SK-N-SH (cell line): Measurements from ENCODE around the gene PLA2G4E. TPM values are rescaled to one million over a fixed set of nuclear protein-coding genes. Genes with fewer than 3 reads are reported as not detected.

Experiments
- CTCF ChIA-PET: fragments of 300-600, 350-600 bp; formaldehyde crosslinking; extraction: SDS; loops from one replicate; lab custom pipeline; 2021; lab: Yijun Ruan, JAX
- POLR2A ChIA-PET: fragments of 350-600 bp; sonication (Branson Sonifier 250); formaldehyde crosslinking; extraction: SDS; loops from one replicate; lab custom pipeline; 2020; ENCODE audit warnings: antibody characterized with exemption, inconsistent platforms; lab: Yijun Ruan, JAX
- DNase-seq: peaks from one replicate; pipeline ENCODE4 v3.0.0; 2012
- H2AFZ ChIP-seq: fragments of 200-600 bp; sonication (generic); 2 replicates; pipeline ENCODE4 v1.8.1; 2016; ENCODE audit warnings: antibody characterized with exemption, mild to moderate bottlenecking, low read depth
- H3F3A ChIP-seq: fragments of 200-600 bp; sonication (generic); replicated peaks from 2 replicates; pipeline ENCODE3; 2016; ENCODE audit warnings: antibody characterized with exemption, mild to moderate bottlenecking; ENCODE audit not compliant: insufficient read depth
- H3K27ac ChIP-seq, 2 experiments: fragments of 200-500 bp in 1 of 2; fragments of 200-600 bp in 1 of 2; sonication (Bioruptor generic) in 1 of 2; sonication (generic), shearing (Covaris generic) in 1 of 2; 2 replicates each; pipeline versions ENCODE4 v1.5.1 to v1.6.1; 2014 to 2016; ENCODE audit warnings: low read depth in 2 of 2, inconsistent platforms in 1 of 2, low read length in 1 of 2, mild to moderate bottlenecking in 1 of 2, mixed read lengths in 1 of 2
- H3K27me3 ChIP-seq: fragments of 200-600 bp; sonication (generic), shearing (Covaris generic); 2 replicates; pipeline ENCODE4 v1.6.1; 2016; ENCODE audit warnings: mixed run types; ENCODE audit not compliant: insufficient read depth
- H3K36me3 ChIP-seq, 2 experiments: fragments of 200-500 bp in 1 of 2; fragments of 200-600 bp in 1 of 2; sonication (Bioruptor generic) in 1 of 2; sonication (generic) in 1 of 2; replicated peaks in 1 of 2; 2 replicates each; pipeline versions ENCODE3 to v1.5.1; 2014 to 2016; ENCODE audit warnings: low read length in 1 of 2, mild to moderate bottlenecking in 1 of 2; ENCODE audit not compliant: insufficient read depth in 2 of 2, control insufficient read depth in 1 of 2
- H3K4me1 ChIP-seq, 2 experiments: fragments of 200-500 bp in 1 of 2; fragments of 200-600 bp in 1 of 2; sonication (Bioruptor generic) in 1 of 2; sonication (generic), shearing (Covaris generic) in 1 of 2; 2 replicates each; pipeline versions ENCODE4 v1.5.1 to v1.6.1; 2014 to 2016; ENCODE audit warnings: low read depth in 1 of 2, low read length in 1 of 2, mixed run types in 1 of 2; ENCODE audit not compliant: insufficient read depth in 2 of 2, control insufficient read depth in 1 of 2
- H3K4me2 ChIP-seq: fragments of 200-600 bp; sonication (generic), shearing (Covaris generic); 2 replicates; pipeline ENCODE4 v1.6.1; 2017; ENCODE audit warnings: mixed run types
- H3K4me3 ChIP-seq, 2 experiments: fragments of 200-500 bp in 1 of 2; fragments of 200-600 bp in 1 of 2; sonication (Bioruptor generic) in 1 of 2; sonication (generic), shearing (Covaris generic) in 1 of 2; 2 replicates each; pipeline versions ENCODE4 v1.5.1 to v1.8.1; 2014 to 2016; ENCODE audit warnings: low read depth in 2 of 2, inconsistent platforms in 1 of 2, low read length in 1 of 2, mild to moderate bottlenecking in 1 of 2, mixed read lengths in 1 of 2, moderate library complexity in 1 of 2
- H3K79me2 ChIP-seq: fragments of 200-600 bp; sonication (generic); 2 replicates; pipeline ENCODE4 v1.8.1; 2017; ENCODE audit warnings: mild to moderate bottlenecking; ENCODE audit not compliant: insufficient read depth
- H3K9ac ChIP-seq: fragments of 200-600 bp; sonication (generic); 2 replicates; pipeline ENCODE4 v1.6.1; 2017; ENCODE audit warnings: mixed run types
- H3K9me2 ChIP-seq: fragments of 200-600 bp; sonication (generic); 2 replicates; pipeline ENCODE4 v1.6.1; 2017; ENCODE audit warnings: mixed run types
- H3K9me3 ChIP-seq: fragments of 200-600 bp; sonication (generic); 2 replicates; pipeline ENCODE4 v1.6.1; 2017; ENCODE audit warnings: mixed run types, mild to moderate bottlenecking, moderate library complexity
- H4K20me1 ChIP-seq: fragments of 200-600 bp; sonication (generic); 2 replicates; pipeline ENCODE4 v1.6.1; 2017; ENCODE audit warnings: mild to moderate bottlenecking, mixed run types; ENCODE audit not compliant: insufficient read depth
- CHD2 ChIP-seq: fragments of 150-350 bp; IDR thresholded peaks from 2 replicates; pipeline ENCODE4 v1.6.1; 2018; ENCODE audit warnings: low read length; ENCODE audit not compliant: partially characterized antibody
- MXI1 ChIP-seq: IDR thresholded peaks from 2 replicates; pipeline ENCODE4 v1.6.1; 2012; ENCODE audit warnings: mild to moderate bottlenecking, low read depth, low read length, improper control_type of control experiment
- POLR2AphosphoS5 ChIP-seq: IDR thresholded peaks from 2 replicates; pipeline ENCODE4 v1.6.1; 2012; ENCODE audit warnings: low read depth, low read length
- RCOR1 ChIP-seq: fragments of 150-350 bp; IDR thresholded peaks from 2 replicates; pipeline ENCODE4 v1.6.1; 2017; ENCODE audit warnings: antibody characterized with exemption, low read length
- RXRA ChIP-seq: IDR thresholded peaks from 2 replicates; pipeline ENCODE4 v1.4.0; 2012; ENCODE audit warnings: low read depth, mild to moderate bottlenecking, borderline replicate concordance
- SIN3A ChIP-seq: IDR thresholded peaks from 2 replicates; pipeline ENCODE4 v1.6.1; 2012; ENCODE audit warnings: low read depth, mild to moderate bottlenecking, low read length, moderate library complexity, borderline replicate concordance
- TEAD4 ChIP-seq: IDR thresholded peaks from 2 replicates; pipeline ENCODE4 v1.4.0; 2012; ENCODE audit warnings: mild to moderate bottlenecking, borderline replicate concordance; ENCODE audit not compliant: insufficient read depth
- WGBS: methylation state at CpG from one replicate; pipeline ENCODE4 v1.1.6; 2017; ENCODE audit warnings: low lambda C conversion rate; 5-methylcytosine and 5-hydroxymethylcytosine counted together
- polyA plus RNA-seq, 3 experiments: library from polyadenylated mRNA; depleted of rRNA; stranded (reverse); fragments of >200 nt; gene quantifications; 2 replicates each; pipeline ENCODE4 v1.2.3, GENCODE V29; 2012
- TF ChIP-seq, protein P1 (sequence below): IDR thresholded peaks from 2 replicates; pipeline ENCODE4 v1.4.0; 2012; ENCODE audit warnings: low read depth, borderline replicate concordance
- TF ChIP-seq, protein P2 (sequence below): IDR thresholded peaks from 2 replicates; pipeline ENCODE4 v1.4.0; 2012; ENCODE audit warnings: low read depth
- TF ChIP-seq, protein P3 (sequence below): IDR thresholded peaks from 2 replicates; pipeline ENCODE4 v1.6.1; 2012; ENCODE audit warnings: mild to moderate bottlenecking, low read depth, low read length, moderate library complexity

The PLA2G4E gene
- polyA plus RNA-seq, 1 of the 3 experiments (the other 2 are of a cell fraction), result not detected

DNA sequence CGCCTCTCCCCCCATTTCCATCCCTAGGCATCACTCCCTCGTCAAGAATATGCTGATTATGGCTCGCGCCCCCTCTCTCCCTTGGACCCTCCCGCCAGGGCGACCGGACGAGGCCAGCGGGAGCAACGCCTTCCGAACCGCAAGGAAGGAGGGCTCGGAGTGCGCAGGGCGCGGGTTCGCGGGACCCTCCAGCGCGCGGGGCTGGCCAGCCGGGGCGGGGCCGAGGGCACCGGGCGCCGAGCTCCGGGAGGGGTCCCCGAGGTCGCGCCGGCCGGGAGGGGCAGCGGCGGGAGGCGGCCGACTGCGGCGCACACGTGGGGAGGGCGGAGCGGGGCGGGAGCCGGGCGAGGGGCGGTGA lies 49.0 kb downstream of the PLA2G4E start:
- Histone ChIP-seq H3K9me3 (no peaks in the 10 kb centered on the region), H3K4me1 (peaks cover 3 to 36% of the 10 kb centered on the region in 2 experiments; a peak in 3 of 4 replicates), H3K27ac (peak overlapping the region; percentile 57 to 74; a peak in 2 of 4 replicates), H3K36me3 (no peaks in the 10 kb centered on the region), H2AFZ (peak overlapping the region; percentile 74), H3K4me3 (peak overlapping the region; percentile 86 to 100), H3K4me2 (peak overlapping the region; percentile 87), H3K9me2 (no peaks in the 10 kb centered on the region), H3K27me3 (no peaks in the 10 kb centered on the region), H3K9ac (peak overlapping the region; percentile 79), H3K79me2 (peaks cover 53% of the 10 kb centered on the region), H3F3A (no peaks in the 10 kb centered on the region), H4K20me1 (peaks cover 8% of the 10 kb centered on the region; the same call in 1 of the 2 replicates)
- ChIA-PET CTCF (interaction anchor here (0.7 to 2.9 kb wide), 6 partner anchors 14 to 68 kb away, joined by 3 to 22 read pairs (median 5); no protein-coding TSS in a partner anchor), POLR2A (interaction anchor here (0.9 kb wide), 2 partner anchors 67 to 197 kb away, joined by 3 read pairs; no protein-coding TSS in a partner anchor)
- 0% methylated on average over 5 of the region's 46 CpGs for WGBS
- TF ChIP-seq RCOR1 (no peak), SIN3A (no peak)
- TF ChIP-seq, protein P1, sequence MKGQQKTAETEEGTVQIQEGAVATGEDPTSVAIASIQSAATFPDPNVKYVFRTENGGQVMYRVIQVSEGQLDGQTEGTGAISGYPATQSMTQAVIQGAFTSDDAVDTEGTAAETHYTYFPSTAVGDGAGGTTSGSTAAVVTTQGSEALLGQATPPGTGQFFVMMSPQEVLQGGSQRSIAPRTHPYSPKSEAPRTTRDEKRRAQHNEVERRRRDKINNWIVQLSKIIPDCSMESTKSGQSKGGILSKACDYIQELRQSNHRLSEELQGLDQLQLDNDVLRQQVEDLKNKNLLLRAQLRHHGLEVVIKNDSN, result no peak
- peak; percentile 73 for DNase-seq

DNA sequence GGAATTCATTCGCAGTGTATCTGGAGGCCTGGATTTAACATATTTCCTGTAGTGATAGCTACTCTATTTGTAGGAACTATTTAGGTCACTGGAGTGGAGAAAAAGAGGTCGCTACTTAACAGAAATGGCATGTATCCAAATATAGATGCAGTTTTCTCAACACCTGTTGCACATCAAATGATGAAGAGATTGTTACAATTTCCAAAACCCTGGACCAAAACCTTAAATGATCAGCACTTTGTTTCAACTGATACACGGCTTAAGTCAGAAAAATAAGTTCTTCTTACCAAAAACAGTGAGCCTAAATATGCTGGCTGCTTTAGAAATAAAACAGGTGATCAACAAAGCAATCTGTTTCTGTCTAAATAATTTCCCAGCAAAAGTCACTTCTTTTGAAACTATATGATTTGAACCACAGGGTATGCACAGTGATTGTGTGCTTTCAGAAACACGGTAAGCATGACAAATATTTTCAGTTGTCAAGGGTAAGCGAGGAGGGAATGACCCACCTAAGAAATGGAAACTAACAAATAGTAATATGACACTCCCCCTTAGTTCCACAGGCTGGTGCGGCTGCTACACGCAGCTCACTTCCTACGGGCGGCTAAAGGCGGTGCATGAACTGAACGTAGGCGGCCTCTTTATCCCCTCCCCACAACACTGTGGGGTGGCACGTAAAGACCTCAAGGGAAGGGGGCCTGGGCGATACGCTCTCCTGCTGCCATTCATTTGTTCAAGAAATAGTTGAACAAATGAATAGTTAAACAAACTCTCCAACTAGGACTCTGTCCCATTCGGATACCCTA lies 49.5 kb downstream of the PLA2G4E start:
- no peaks in the 10 kb centered on the region for H3K9me3 ChIP-seq
- H3K4me1 ChIP-seq, result peaks cover 3 to 36% of the 10 kb centered on the region in 2 experiments; a peak in 3 of 4 replicates
- peak; percentile 72 for DNase-seq
- 14% methylated on average over 13 of the region's 16 CpGs for WGBS
- H3F3A ChIP-seq, result no peaks in the 10 kb centered on the region
- H3K36me3 ChIP-seq, result no peaks in the 10 kb centered on the region
- peak overlapping the region; percentile 86 to 100 for H3K4me3 ChIP-seq
- POLR2A ChIA-PET, result interaction anchor here (0.9 kb wide), 2 partner anchors 67 to 196 kb away, joined by 3 read pairs; no protein-coding TSS in a partner anchor
- H3K9ac ChIP-seq, result peak overlapping the region; percentile 79
- H3K9me2 ChIP-seq, result no peaks in the 10 kb centered on the region
- H3K4me2 ChIP-seq, result peak overlapping the region; percentile 87
- TF ChIP-seq MXI1, result peak; percentile 43; the same call in 1 of the 2 replicates
- TF ChIP-seq, protein P2, sequence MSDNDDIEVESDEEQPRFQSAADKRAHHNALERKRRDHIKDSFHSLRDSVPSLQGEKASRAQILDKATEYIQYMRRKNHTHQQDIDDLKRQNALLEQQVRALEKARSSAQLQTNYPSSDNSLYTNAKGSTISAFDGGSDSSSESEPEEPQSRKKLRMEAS, result peak; percentile 44; the same call in 1 of the 2 replicates
- no peak for TF ChIP-seq POLR2AphosphoS5
- peaks cover 58% of the 10 kb centered on the region for H3K79me2 ChIP-seq
- H3K27ac ChIP-seq, result peak overlapping the region in 1 of 2 experiments; percentile 56; a peak in 2 of 4 replicates
- H2AFZ ChIP-seq, result peak overlapping the region; percentile 74
- H4K20me1 ChIP-seq, result peaks cover 8% of the 10 kb centered on the region; the same call in 1 of the 2 replicates
- CTCF ChIA-PET, result interaction anchor here (0.7 to 2.6 kb wide), 5 partner anchors 13 to 67 kb away, joined by 3 to 9 read pairs (median 5); no protein-coding TSS in a partner anchor
- H3K27me3 ChIP-seq, result no peaks in the 10 kb centered on the region

DNA sequence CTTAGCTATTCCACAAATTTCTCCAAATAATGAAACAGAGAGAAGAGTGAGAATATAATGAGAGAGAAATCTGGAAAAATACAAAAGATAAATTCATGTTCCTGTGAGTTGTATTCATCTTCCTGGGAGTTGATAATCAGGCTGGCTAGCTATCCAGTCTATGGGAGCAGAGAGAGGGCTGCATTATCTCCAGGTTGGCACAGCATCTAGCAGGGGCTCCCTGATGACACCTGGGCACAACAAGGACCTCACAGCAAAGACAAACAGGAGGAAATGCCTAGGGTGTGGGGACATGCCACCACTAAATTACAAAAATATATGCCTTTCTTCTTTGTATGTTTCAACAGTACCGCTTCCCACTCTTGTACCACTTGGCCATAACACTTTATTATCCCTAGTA lies 50.4 kb downstream of the PLA2G4E start:
- Histone ChIP-seq H3K36me3 (no peaks in the 10 kb centered on the region), H3K4me2 (peak overlapping the region; percentile 87), H3K27me3 (no peaks in the 10 kb centered on the region), H3F3A (no peaks in the 10 kb centered on the region), H4K20me1 (peaks cover 8% of the 10 kb centered on the region; the same call in 1 of the 2 replicates), H3K9me2 (no peaks in the 10 kb centered on the region), H2AFZ (no peak overlapping the region), H3K4me3 (no peak overlapping the region), H3K79me2 (peaks cover 64% of the 10 kb centered on the region), H3K9me3 (no peaks in the 10 kb centered on the region), H3K4me1 (peaks cover 6 to 36% of the 10 kb centered on the region in 2 experiments; a peak in 3 of 4 replicates), H3K27ac (no peak overlapping the region), H3K9ac (no peak overlapping the region)
- TF ChIP-seq CHD2, result no peak
- TF ChIP-seq TEAD4, result no peak
- TF ChIP-seq SIN3A, result no peak
- no peak for TF ChIP-seq RXRA
- TF ChIP-seq POLR2AphosphoS5, result no peak
- TF ChIP-seq, protein P3, sequence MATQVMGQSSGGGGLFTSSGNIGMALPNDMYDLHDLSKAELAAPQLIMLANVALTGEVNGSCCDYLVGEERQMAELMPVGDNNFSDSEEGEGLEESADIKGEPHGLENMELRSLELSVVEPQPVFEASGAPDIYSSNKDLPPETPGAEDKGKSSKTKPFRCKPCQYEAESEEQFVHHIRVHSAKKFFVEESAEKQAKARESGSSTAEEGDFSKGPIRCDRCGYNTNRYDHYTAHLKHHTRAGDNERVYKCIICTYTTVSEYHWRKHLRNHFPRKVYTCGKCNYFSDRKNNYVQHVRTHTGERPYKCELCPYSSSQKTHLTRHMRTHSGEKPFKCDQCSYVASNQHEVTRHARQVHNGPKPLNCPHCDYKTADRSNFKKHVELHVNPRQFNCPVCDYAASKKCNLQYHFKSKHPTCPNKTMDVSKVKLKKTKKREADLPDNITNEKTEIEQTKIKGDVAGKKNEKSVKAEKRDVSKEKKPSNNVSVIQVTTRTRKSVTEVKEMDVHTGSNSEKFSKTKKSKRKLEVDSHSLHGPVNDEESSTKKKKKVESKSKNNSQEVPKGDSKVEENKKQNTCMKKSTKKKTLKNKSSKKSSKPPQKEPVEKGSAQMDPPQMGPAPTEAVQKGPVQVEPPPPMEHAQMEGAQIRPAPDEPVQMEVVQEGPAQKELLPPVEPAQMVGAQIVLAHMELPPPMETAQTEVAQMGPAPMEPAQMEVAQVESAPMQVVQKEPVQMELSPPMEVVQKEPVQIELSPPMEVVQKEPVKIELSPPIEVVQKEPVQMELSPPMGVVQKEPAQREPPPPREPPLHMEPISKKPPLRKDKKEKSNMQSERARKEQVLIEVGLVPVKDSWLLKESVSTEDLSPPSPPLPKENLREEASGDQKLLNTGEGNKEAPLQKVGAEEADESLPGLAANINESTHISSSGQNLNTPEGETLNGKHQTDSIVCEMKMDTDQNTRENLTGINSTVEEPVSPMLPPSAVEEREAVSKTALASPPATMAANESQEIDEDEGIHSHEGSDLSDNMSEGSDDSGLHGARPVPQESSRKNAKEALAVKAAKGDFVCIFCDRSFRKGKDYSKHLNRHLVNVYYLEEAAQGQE, result no peak
- DNase-seq, result no peak
- POLR2A ChIA-PET, result no interaction called here
- WGBS, result 94% methylated on average over 1 of the region's 1 CpG
- CTCF ChIA-PET, result interaction anchor here (2.0 kb wide), 1 partner anchor 19 kb away, joined by 5 read pairs; no protein-coding TSS in a partner anchor
